Spleen (tissue), 7 donors: Measurements from ENCODE around the gene APBB2.

Experiments used
- POLR2A ChIP-seq, 3 donors: fragments of 450-650 bp; IDR thresholded peaks; one replicate each; pipeline ENCODE4 v1.5.1; 2017; ENCODE audit warnings: antibody characterized with exemption in 3 of 3, mild to moderate bottlenecking in 1 of 3
- POLR2AphosphoS5 ChIP-seq, 3 donors: sonication (generic); formaldehyde crosslinking; IDR thresholded peaks; one replicate each; pipeline ENCODE4 v1.5.1; 2017; ENCODE audit warnings: antibody characterized with exemption in 3 of 3
- TF ChIP-seq, protein P1 (sequence below), 11 experiments: fragments of 200-600 bp in 7 of 11; fragments of 450-650 bp in 4 of 11; sonication (generic) in 4 of 11; IDR thresholded peaks in 8 of 11; conservative IDR thresholded peaks in 3 of 11; 1 replicate in 7 of 11; 2 replicates in 4 of 11; pipeline versions ENCODE4 v1.4.0 to v1.8.0; 2016 to 2021; ENCODE audit warnings: antibody characterized with exemption in 11 of 11, inconsistent platforms in 4 of 11, mild to moderate bottlenecking in 1 of 11
- donor health status: DM: no; HTN: no; CAD: no; lungs with moderate emphysema.
- donor health status: DM: no; HTN: no; CAD: no.
- donor health status: DM: no; HTN: no; CAD: no.

DNA sequence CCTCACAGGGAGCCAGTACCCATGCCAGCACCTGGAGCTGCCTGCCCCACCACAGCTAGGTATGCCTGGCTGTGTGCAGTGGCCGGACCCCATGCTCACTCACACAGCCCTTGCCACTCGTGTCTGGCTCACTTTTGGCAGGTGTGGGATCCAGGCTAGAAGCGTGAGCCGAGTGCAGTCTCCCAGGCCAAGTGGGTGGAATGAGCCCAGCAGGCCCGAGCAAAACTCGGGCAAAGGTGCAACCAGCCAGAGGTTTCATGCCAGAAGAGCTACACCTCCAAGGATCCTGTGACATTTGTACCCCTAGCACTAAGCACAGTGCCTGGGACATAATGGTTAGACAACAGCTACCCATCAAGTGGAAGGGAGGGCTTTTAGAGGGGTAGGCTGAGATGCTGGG lies 246.8 kb downstream of the APBB2 start:
- TF ChIP-seq POLR2A (IDR thresholded peaks at IDR 0.05) (no peak), POLR2AphosphoS5 (IDR thresholded peaks at IDR 0.05) (peak in 1 of 3 donors; percentile 37)
- TF ChIP-seq, protein P1, sequence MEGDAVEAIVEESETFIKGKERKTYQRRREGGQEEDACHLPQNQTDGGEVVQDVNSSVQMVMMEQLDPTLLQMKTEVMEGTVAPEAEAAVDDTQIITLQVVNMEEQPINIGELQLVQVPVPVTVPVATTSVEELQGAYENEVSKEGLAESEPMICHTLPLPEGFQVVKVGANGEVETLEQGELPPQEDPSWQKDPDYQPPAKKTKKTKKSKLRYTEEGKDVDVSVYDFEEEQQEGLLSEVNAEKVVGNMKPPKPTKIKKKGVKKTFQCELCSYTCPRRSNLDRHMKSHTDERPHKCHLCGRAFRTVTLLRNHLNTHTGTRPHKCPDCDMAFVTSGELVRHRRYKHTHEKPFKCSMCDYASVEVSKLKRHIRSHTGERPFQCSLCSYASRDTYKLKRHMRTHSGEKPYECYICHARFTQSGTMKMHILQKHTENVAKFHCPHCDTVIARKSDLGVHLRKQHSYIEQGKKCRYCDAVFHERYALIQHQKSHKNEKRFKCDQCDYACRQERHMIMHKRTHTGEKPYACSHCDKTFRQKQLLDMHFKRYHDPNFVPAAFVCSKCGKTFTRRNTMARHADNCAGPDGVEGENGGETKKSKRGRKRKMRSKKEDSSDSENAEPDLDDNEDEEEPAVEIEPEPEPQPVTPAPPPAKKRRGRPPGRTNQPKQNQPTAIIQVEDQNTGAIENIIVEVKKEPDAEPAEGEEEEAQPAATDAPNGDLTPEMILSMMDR (IDR thresholded peaks at IDR 0.05 in 8 of 11, conservative IDR thresholded peaks at IDR 0.05 in 3 of 11), result no peak
